Body of pancreas (tissue), 4 donors: Measurements from ENCODE around the gene BRD4. TPM values are rescaled to one million over a fixed set of nuclear protein-coding genes. Genes with fewer than 3 reads are reported as not detected.

Experiments
- ATAC-seq: fragments of 150-250 bp; one replicate; pipeline ENCODE4 v1.9.1; 2016
- DNase-seq, 4 donors: peaks; one replicate each; pipeline ENCODE4 v3.0.0-alpha.2; 2019
- H3K27ac ChIP-seq, 4 donors: fragments of 200-600 bp; sonication (generic); 1 replicate in 3 of 4; 2 replicates in 1 of 4; pipeline versions ENCODE4 v1.5.1 to v1.6.1; 2016 to 2019; ENCODE audit warnings: mild to moderate bottlenecking in 1 of 4, mixed read lengths in 1 of 4, moderate library complexity in 1 of 4
- H3K27me3 ChIP-seq, 2 donors: fragments of 200-600 bp; sonication (generic); one replicate each; pipeline ENCODE4 v1.6.0; 2016; ENCODE audit warnings: mild to moderate bottlenecking in 1 of 2
- H3K36me3 ChIP-seq, 2 donors: fragments of 200-600 bp; sonication (generic); replicated peaks in 1 of 2; 2 replicates each; pipeline ENCODE4 v1.5.1; 2016; ENCODE audit warnings: low read depth in 2 of 2; ENCODE audit not compliant: insufficient read depth in 1 of 2
- H3K4me1 ChIP-seq: fragments of 200-600 bp; sonication (generic); one replicate; pipeline ENCODE4 v1.6.0; 2016
- H3K4me3 ChIP-seq, 2 donors: fragments of 200-600 bp; sonication (generic); 1 replicate in 1 of 2; 2 replicates in 1 of 2; pipeline ENCODE4 v1.5.1; 2016 to 2019
- H3K9me3 ChIP-seq, 3 donors: fragments of 200-600 bp; sonication (generic); 1 replicate in 2 of 3; 2 replicates in 1 of 3; pipeline ENCODE4 v1.5.1; 2016
- CTCF ChIP-seq, 7 experiments: fragments of 450-650 bp in 4 of 7; fragments of 200-600 bp in 3 of 7; sonication (generic) in 3 of 7; IDR thresholded peaks; one replicate each; pipeline ENCODE4 v1.5.1; 2016 to 2019; ENCODE audit warnings: antibody characterized with exemption in 7 of 7
- POLR2A ChIP-seq, 3 donors: fragments of 450-650 bp; IDR thresholded peaks; one replicate each; pipeline ENCODE4 v1.6.1; 2016; ENCODE audit warnings: antibody characterized with exemption in 3 of 3, mild to moderate bottlenecking in 2 of 3
- WGBS, 2 donors: methylation state at CpG; one replicate each; pipeline ENCODE4 v1.1.5; 2017; 5-methylcytosine and 5-hydroxymethylcytosine counted together
- intact Hi-C: fragments of 100-400 bp; cut with DNase I; formaldehyde crosslinking; loops from one replicate; pipeline ENCODE4 v1.15.1; 2023
- total RNA-seq, 2 donors: library from RNA; depleted of rRNA; stranded (reverse); fragments of >200 nt; gene quantifications; one replicate each; pipeline ENCODE4 v1.1.0, GENCODE V29; 2016

BRD4 gene
- total RNA-seq, 2 donors from 2014 or later, result 15.3 to 33.6 TPM

DNA sequence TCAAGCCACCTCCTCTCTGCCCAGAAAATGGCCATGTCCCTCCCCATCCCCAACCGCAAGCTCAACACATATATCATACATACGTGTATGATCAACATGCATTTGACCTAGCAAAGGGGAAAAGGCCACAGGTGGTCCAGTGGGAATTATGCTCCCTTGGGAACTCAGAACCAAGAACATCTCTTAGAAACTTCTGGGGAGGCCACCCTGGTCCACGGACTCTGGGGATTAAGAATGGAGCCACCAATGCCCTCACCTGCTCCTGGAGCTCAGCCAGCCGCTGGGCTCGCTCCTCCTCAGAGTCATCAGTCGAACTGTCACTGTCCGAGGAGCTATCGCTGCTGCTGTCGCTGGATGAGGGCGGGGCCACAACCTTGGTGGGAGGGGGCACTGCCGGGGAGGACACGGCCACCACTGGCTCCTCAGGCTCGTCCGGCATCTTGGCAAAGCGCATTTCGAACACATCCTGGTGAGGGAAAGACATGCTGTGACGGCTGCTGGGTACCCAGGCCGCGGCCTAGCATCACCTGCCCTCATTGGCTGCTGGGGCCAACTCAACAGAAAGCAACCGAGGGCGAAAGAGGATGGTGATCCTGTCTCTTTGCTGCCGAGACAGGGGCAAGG is 75.5 kb downstream of the BRD4 start:
- ATAC-seq, result no peak
- no peak for DNase-seq
- Histone ChIP-seq H3K4me1 (peaks cover 20% of the 10 kb centered on the region), H3K9me3 (no peaks in the 10 kb centered on the region), H3K27ac (no peak overlapping the region), H3K27me3 (no peaks in the 10 kb centered on the region), H3K36me3 (peaks cover 35 to 63% of the 10 kb centered on the region in 2 donors), H3K4me3 (no peak overlapping the region)
- TF ChIP-seq POLR2A (IDR thresholded peaks at IDR 0.05) (no peak), CTCF (IDR thresholded peaks at IDR 0.05) (no peak)
- intact Hi-C loops, result no loop called here
- 92 to 96% methylated on average over 18 to 22 of the region's 22 CpGs for WGBS, 2 donors

DNA sequence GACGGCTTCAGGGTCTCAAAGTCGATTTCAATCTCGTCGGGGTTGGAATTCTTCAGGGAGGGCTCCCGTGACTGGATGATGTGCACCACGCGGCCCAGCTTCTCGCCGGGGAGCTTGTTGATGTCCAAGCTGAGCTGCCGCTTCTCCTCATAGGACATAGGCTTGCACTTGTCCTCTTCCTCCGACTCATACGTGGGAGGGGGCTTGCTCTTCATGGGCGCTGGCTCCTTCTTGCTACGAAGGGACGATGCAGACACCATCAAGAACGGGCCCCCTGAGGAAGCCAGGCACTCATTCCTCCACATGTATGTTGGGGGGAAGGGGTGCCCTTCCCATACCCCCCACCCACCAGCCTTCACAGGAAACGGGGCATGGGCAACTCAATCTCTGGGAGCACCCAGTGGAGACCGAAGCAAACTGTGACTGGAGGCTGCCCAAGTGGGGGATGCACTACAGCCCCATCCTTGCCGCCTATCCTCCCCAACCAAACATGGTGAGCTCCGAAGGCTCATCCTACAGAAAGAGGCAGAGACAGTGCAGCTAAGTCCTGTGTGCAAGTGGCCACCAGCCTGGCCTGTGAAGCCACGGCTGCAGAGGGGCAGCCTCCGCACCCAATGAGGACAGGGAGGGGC is 76.9 kb downstream of the BRD4 start:
- Histone ChIP-seq H3K4me3 (no peak overlapping the region), H3K4me1 (peaks cover 23% of the 10 kb centered on the region), H3K9me3 (no peaks in the 10 kb centered on the region), H3K27me3 (no peaks in the 10 kb centered on the region), H3K27ac (no peak overlapping the region), H3K36me3 (peaks cover 35 to 63% of the 10 kb centered on the region in 2 donors)
- WGBS, 2 donors, result 90 to 92% methylated on average over 4 to 22 of the region's 22 CpGs
- TF ChIP-seq POLR2A (IDR thresholded peaks at IDR 0.05), result no peak
- no peak for TF ChIP-seq CTCF (IDR thresholded peaks at IDR 0.05)
- intact Hi-C loops, result no loop called here
- DNase-seq, result no peak
- ATAC-seq, result no peak

DNA sequence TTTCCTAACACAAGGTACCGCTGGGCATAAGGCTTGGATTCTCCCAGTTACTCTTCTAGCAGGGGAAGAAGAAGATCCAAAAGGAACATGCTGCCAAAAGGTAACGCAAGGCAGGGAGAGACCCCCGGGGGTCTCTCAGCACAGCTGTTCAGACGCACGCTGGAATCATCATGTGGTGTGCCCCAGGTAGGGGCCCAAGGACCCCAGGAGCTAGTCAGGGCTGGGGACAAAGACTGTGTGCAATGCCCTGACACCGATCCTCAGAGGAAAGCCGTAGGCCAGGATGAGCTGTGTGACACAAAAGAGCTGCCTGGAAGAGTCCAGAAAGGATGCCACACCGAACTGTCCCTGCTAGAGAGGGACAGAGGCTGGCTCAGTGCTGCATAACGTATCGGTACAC is 77.8 kb downstream of the BRD4 start:
- no peak overlapping the region for H3K4me3 ChIP-seq
- no peak overlapping the region for H3K27ac ChIP-seq
- intact Hi-C loops, result no loop called here
- DNase-seq (no peak), ATAC-seq (no peak)
- peaks cover 31 to 56% of the 10 kb centered on the region in 2 donors for H3K36me3 ChIP-seq
- no peaks in the 10 kb centered on the region for H3K9me3 ChIP-seq
- peaks cover 32% of the 10 kb centered on the region for H3K4me1 ChIP-seq
- H3K27me3 ChIP-seq, result no peaks in the 10 kb centered on the region
- 88 to 89% methylated on average over 8 to 10 of the region's 10 CpGs for WGBS, 2 donors
- no peak for TF ChIP-seq POLR2A (IDR thresholded peaks at IDR 0.05)
- no peak for TF ChIP-seq CTCF (IDR thresholded peaks at IDR 0.05)

GRCh38 chr19:15253513-15253912 is 78.8 kb downstream of the BRD4 start:
- 86 to 97% methylated on average over 6 to 15 of the region's 15 CpGs for WGBS, 2 donors
- Histone ChIP-seq H3K4me1 (peaks cover 43% of the 10 kb centered on the region), H3K9me3 (no peaks in the 10 kb centered on the region), H3K27ac (no peak overlapping the region), H3K36me3 (peaks cover 20 to 47% of the 10 kb centered on the region in 2 donors), H3K27me3 (no peaks in the 10 kb centered on the region), H3K4me3 (no peak overlapping the region)
- no peak for ATAC-seq
- no peak for TF ChIP-seq CTCF (IDR thresholded peaks at IDR 0.05)
- DNase-seq, result no peak
- intact Hi-C loops, result no loop called here

DNA sequence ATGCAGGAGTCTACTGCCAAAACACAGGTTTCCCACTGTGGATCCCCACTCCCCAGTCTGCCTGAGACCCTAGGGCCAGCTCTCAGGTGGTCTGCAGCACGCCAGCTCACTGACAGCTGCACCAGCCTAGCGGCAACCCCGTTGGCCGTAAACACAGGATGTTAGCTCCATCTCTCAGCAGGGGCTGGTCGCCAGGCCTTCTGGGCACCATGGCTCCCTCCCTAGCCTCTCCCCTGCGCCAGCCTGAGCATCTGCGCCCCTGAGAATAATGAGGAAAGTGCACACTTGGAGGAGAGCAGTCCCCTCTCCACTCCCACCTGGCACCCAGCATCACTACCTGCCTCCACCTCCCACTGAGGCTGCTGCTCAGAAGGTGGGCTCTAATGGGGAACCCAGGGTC is 79.3 kb downstream of the BRD4 start:
- Histone ChIP-seq H3K27ac (no peak overlapping the region), H3K9me3 (no peaks in the 10 kb centered on the region), H3K36me3 (peaks cover 20 to 47% of the 10 kb centered on the region in 2 donors), H3K4me3 (no peak overlapping the region), H3K4me1 (peaks cover 47% of the 10 kb centered on the region), H3K27me3 (no peaks in the 10 kb centered on the region)
- intact Hi-C loops, result no loop called here
- DNase-seq, result no peak
- WGBS, 2 donors, result 83% methylated on average over 7 of the region's 7 CpGs; no CpG with 5 or more reads in 1 of the 2 donors
- TF ChIP-seq CTCF (IDR thresholded peaks at IDR 0.05) (no peak), POLR2A (IDR thresholded peaks at IDR 0.05) (no peak)
- ATAC-seq, result no peak
